ENCODE data around the gene EHMT1. TPM values are rescaled to one million over a fixed set of nuclear protein-coding genes. Genes with fewer than 3 reads are reported as not detected.

The EHMT1 gene
- total RNA-seq, 1 donor from 2014 or later = 163 TPM

DNA sequence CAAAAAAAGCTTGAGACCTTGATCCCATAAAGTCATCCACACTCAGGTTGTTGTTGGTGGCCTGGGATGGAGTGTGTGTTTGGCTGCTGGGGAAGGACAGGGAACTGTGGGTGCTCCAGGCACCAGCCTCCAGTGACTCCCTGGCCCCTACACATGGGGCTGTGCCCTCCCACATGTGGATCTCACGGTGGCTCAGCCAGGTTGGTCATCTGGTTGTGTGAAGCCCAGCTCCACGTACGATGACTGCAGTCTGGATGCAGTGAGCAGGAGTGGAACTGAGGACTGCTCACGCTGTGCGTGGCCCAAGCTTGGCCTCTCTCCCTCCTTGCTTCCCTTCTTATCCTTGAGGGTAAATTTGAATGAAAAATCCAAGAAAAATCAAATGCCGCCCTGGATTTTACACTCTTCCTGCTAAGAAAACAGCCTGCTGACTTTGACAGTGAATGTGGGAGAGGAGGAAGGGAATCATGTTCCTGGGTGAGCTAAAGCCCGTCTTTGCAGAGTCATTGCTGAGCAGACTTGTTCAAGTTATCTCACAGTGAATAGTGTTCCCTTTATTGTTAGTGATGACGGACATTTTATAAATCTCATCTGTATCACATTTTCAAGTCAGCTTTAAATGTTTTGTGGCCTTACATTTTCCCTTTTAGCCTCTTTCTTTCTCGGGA lies 193.7 kb downstream of the EHMT1 start:
- no peak overlapping the region for H3K27ac Mint-ChIP-seq (ENCODE audit: unreplicated experiment)
- no peaks in the 10 kb centered on the region for H3K27me3 Mint-ChIP-seq (ENCODE audit: low read depth)
- H3K9me3 Mint-ChIP-seq = no peaks in the 10 kb centered on the region
- no peak overlapping the region for H3K4me3 Mint-ChIP-seq
- no peaks in the 10 kb centered on the region for H3K4me1 Mint-ChIP-seq
- H3K36me3 Mint-ChIP-seq (ENCODE audit: low read depth) = peaks cover 25% of the 10 kb centered on the region
- no peak for DNase-seq (ENCODE audit: low read depth, low spot score)
- TF ChIP-seq, protein P1, sequence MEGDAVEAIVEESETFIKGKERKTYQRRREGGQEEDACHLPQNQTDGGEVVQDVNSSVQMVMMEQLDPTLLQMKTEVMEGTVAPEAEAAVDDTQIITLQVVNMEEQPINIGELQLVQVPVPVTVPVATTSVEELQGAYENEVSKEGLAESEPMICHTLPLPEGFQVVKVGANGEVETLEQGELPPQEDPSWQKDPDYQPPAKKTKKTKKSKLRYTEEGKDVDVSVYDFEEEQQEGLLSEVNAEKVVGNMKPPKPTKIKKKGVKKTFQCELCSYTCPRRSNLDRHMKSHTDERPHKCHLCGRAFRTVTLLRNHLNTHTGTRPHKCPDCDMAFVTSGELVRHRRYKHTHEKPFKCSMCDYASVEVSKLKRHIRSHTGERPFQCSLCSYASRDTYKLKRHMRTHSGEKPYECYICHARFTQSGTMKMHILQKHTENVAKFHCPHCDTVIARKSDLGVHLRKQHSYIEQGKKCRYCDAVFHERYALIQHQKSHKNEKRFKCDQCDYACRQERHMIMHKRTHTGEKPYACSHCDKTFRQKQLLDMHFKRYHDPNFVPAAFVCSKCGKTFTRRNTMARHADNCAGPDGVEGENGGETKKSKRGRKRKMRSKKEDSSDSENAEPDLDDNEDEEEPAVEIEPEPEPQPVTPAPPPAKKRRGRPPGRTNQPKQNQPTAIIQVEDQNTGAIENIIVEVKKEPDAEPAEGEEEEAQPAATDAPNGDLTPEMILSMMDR (conservative IDR thresholded peaks at IDR 0.05) = no peak

DNA sequence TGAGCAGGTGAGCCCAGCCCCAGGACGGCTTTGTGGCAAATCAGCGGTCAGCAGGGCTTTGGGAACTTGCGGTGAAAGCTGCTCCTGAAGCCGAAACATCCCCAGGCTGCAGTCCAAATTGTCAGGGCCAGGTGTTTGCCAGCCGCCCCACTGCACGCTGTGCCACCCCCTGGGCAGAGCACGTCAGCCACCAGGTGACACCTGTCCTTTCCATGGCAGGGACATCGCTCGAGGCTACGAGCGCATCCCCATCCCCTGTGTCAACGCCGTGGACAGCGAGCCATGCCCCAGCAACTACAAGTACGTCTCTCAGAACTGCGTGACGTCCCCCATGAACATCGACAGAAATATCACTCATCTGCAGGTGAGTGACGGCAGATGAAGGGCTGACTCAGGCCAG lies 194.4 kb downstream of the EHMT1 start:
- H3K36me3 Mint-ChIP-seq (ENCODE audit: low read depth) = peaks cover 32% of the 10 kb centered on the region
- DNase-seq (ENCODE audit: low read depth, low spot score) = no peak
- TF ChIP-seq, protein P1 (conservative IDR thresholded peaks at IDR 0.05) = no peak

DNA sequence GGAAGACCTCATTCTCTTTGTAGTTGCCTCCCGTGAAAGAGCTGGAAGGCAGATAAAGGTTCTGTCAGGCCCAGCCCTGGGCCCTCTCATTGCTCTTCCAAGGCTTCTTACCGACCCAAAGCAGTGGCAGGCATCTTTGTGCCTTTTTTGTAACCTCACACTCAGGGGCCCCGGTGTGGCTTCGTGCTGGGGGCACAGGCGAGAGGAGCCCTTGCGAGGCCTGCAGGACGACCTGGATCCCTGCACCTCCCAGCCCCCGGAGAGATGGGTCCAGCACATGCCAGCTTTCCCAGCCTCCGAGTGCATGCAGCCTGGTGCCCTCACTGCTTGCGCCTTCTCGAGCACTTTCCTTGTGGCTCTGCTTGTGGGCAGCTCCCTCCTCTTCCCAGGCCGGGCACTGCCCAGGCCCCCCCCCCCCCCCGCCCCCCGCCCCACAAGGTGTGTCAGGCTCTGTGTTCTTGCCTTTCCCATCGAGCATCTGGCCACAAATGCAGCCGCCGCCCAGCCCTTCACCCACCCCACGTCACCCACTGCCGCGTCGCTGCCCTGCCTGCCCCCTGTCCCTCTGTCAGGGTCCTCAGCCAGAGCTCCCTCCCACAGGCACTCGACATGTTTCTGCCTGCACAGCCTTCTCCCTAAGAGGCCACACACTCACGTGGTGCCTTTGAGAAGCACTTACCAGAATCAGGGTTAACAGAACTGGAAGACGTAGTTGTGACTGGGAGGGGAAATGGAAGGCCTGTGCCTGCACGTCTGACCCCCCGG lies 195.0 kb downstream of the EHMT1 start:
- Mint-ChIP-seq H3K9me3 (no peaks in the 10 kb centered on the region), H3K36me3 (ENCODE audit: low read depth) (peaks cover 34% of the 10 kb centered on the region), H3K4me1 (no peaks in the 10 kb centered on the region), H3K27ac (ENCODE audit: unreplicated experiment) (no peak overlapping the region), H3K4me3 (no peak overlapping the region), H3K27me3 (ENCODE audit: low read depth) (no peaks in the 10 kb centered on the region)
- no peak for DNase-seq (ENCODE audit: low read depth, low spot score)
- TF ChIP-seq, protein P1 (conservative IDR thresholded peaks at IDR 0.05) = no peak

More for the DNA sequence above, 194.4 kb downstream of the EHMT1 start:
- H3K27me3 Mint-ChIP-seq (ENCODE audit: low read depth) = no peaks in the 10 kb centered on the region
- H3K9me3 Mint-ChIP-seq = no peaks in the 10 kb centered on the region
- H3K27ac Mint-ChIP-seq (ENCODE audit: unreplicated experiment) = no peak overlapping the region
- H3K4me1 Mint-ChIP-seq = no peaks in the 10 kb centered on the region
- H3K4me3 Mint-ChIP-seq = no peak overlapping the region

DNA sequence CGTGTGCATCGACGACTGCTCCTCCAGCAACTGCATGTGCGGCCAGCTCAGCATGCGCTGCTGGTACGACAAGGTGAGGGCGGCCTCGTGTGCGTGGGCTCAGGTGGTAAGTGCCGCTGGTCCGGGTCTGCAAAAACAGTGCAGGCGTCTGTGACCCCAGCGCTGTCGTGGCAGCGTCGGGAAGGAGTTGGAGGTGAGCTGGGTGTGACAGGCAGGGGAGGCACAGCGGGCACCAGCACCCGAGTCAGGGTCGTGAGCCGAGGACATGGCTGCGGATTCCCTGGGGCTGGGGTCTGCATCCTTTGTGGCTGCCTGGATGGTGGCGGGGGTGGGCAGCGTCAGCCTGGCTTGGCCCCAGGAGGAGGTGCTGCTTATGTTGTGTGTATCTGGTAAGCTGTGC lies 195.6 kb downstream of the EHMT1 start:
- no peaks in the 10 kb centered on the region for H3K27me3 Mint-ChIP-seq (ENCODE audit: low read depth)
- H3K9me3 Mint-ChIP-seq = no peaks in the 10 kb centered on the region
- H3K4me1 Mint-ChIP-seq = no peaks in the 10 kb centered on the region
- no peak overlapping the region for H3K4me3 Mint-ChIP-seq
- DNase-seq (ENCODE audit: low read depth, low spot score) = no peak
- peaks cover 34% of the 10 kb centered on the region for H3K36me3 Mint-ChIP-seq (ENCODE audit: low read depth)
- H3K27ac Mint-ChIP-seq (ENCODE audit: unreplicated experiment) = no peak overlapping the region
- TF ChIP-seq, protein P1 (conservative IDR thresholded peaks at IDR 0.05) = no peak

DNA sequence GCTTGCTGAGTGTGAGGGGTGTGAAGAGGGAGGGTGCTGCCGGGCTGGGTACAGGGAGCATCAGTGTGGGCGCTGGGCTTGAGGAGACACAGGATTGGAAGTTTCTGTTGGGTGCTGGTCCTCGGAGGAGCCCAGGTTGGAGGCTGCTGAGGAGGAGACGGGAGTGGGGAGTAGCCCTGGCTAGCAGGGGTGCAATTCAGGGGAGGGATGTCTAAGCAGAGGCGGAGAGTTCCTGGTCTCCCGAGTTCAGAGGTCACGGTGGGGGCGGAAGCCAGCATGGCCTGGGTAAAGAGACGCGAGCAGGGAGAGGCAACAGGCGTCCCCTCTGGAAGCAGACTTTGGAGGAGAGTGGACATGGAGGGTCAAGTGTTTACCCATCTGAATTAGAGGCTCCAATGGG lies 196.0 kb downstream of the EHMT1 start:
- Mint-ChIP-seq H3K4me3 (no peak overlapping the region), H3K4me1 (no peaks in the 10 kb centered on the region), H3K36me3 (ENCODE audit: low read depth) (peaks cover 35% of the 10 kb centered on the region), H3K27me3 (ENCODE audit: low read depth) (no peaks in the 10 kb centered on the region), H3K9me3 (no peaks in the 10 kb centered on the region), H3K27ac (ENCODE audit: unreplicated experiment) (no peak overlapping the region)
- no peak for DNase-seq (ENCODE audit: low read depth, low spot score)
- TF ChIP-seq, protein P1 (conservative IDR thresholded peaks at IDR 0.05) = no peak

All from neural crest cell (in vitro differentiated cells).